T47D (cell line): Measurements from ENCODE around the gene UBE2E3.
"Not testable (repeated sequence)": the region's sequence is repeated elsewhere in the genome, so short reads cannot be mapped to it uniquely, and the experiment has no call there.

ENCODE experiments used
- DNase-seq, 2 experiments: peaks; one replicate each; pipeline versions ENCODE4 v3.0.0 to v3.0.0-alpha.2; 2011 to 2012; ENCODE audit warnings: low read depth in 1 of 2, low spot score in 1 of 2
- JUND ChIP-seq: IDR thresholded peaks from 2 replicates; pipeline ENCODE4 v1.6.1; 2012; ENCODE audit warnings: low read depth
- in situ Hi-C: cut with HindIII; loops from 2 replicates; pipeline ENCODE4 v1.10.0; 2016; ENCODE audit warnings: low sequenced_read_pairs, low pct_unique_long_range_greater_than_20kb

The UBE2E3 gene

GRCh38 chr2:181074457-181074856 lies 94.1 kb downstream of the UBE2E3 start:
- in situ Hi-C loops, result no loop called here
- no peak for TF ChIP-seq JUND
- DNase-seq, result no peak

GRCh38 chr2:181076658-181077057 lies 96.3 kb downstream of the UBE2E3 start:
- in situ Hi-C loops, result no loop called here

GRCh38 chr2:181077128-181077709 lies 96.8 kb downstream of the UBE2E3 start:
- no peak for TF ChIP-seq JUND
- in situ Hi-C loops, result no loop called here
- DNase-seq, result peak; percentile 16 to 65

More at GRCh38 chr2:181076658-181077057, 96.3 kb downstream of the UBE2E3 start:
- no peak for TF ChIP-seq JUND
- DNase-seq, result no peak

- no peak for TF ChIP-seq JUND
- no peak for DNase-seq
- in situ Hi-C loops, result no loop called here
Observed at GRCh38 chr2:181083140-181083539, 102.7 kb downstream of the UBE2E3 start.

- TF ChIP-seq JUND, result no peak
- DNase-seq, result no peak
- in situ Hi-C loops, result no loop called here
Observed at GRCh38 chr2:181085734-181086133, 105.3 kb downstream of the UBE2E3 start.

- in situ Hi-C loops, DNase-seq: not testable (repeated sequence)
Observed at GRCh38 chr2:181091920-181092319, 111.5 kb downstream of the UBE2E3 start.

- TF ChIP-seq JUND, result no peak
- DNase-seq, result no peak
- in situ Hi-C loops, result no loop called here
Observed at GRCh38 chr2:181095486-181095885, 115.1 kb downstream of the UBE2E3 start.

GRCh38 chr2:181103659-181104058 lies 123.3 kb downstream of the UBE2E3 start:
- no peak for TF ChIP-seq JUND
- DNase-seq, result no peak
- in situ Hi-C loops, result no loop called here

GRCh38 chr2:181104512-181105115 lies 124.2 kb downstream of the UBE2E3 start:
- in situ Hi-C loops, result no loop called here
- TF ChIP-seq JUND, result no peak
- peak; percentile 4 to 64 for DNase-seq

- in situ Hi-C loops, result no loop called here
- TF ChIP-seq JUND, result no peak
- DNase-seq, result no peak
Observed at GRCh38 chr2:181105562-181105961, 125.2 kb downstream of the UBE2E3 start.

- TF ChIP-seq JUND, result no peak
- no peak for DNase-seq
- in situ Hi-C loops, result no loop called here
Observed at GRCh38 chr2:181106229-181106628, 125.8 kb downstream of the UBE2E3 start.

- in situ Hi-C loops, result no loop called here
- no peak for TF ChIP-seq JUND
- DNase-seq, result no peak
Observed at GRCh38 chr2:181106789-181107627, 126.6 kb downstream of the UBE2E3 start.

- no peak for DNase-seq
- no peak for TF ChIP-seq JUND
- in situ Hi-C loops, result no loop called here
Observed at GRCh38 chr2:181107628-181107945, 127.2 kb downstream of the UBE2E3 start.

GRCh38 chr2:181111059-181111458 lies 130.7 kb downstream of the UBE2E3 start:
- DNase-seq, result no peak
- no peak for TF ChIP-seq JUND
- in situ Hi-C loops, result no loop called here
